Measurements from ENCODE around the gene SFMBT2. TPM values are rescaled to one million over a fixed set of nuclear protein-coding genes. Genes with fewer than 3 reads are reported as not detected.

The SFMBT2 gene
- total RNA-seq, 3 donors from 2014 or later (not counting 1 experiment from before 2014, with no cell fraction given), result 50.4 to 70.4 (median 52.2) TPM

DNA sequence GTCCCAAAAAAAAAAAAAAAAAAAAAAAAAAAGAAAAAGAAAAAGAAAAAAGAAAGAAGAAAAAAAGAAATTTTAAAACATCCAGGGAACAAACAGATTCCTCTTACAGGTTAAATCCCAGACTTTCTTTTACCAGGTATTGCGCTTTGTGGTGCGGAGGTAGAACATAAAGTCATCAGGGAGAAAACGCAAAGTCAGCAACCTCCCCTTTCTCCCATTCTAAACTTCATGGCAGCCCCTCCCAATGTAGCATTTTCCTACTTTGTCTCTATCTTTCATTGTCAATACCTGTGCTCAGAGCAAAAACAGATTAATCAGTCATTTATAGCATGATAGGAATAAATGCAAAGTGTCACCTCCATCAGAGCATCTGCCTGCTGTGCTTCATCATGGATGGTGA lies 299.7 kb downstream of the SFMBT2 start:
- H3K4me1 ChIP-seq (ENCODE audit: control insufficient read depth, insufficient read depth, low read length), result no peaks in the 10 kb centered on the region
- DNase-seq (no peak), ATAC-seq (no peak)
- H3K36me3 ChIP-seq (ENCODE audit: control insufficient read depth, insufficient read depth, low read length), result no peaks in the 10 kb centered on the region
- Mint-ChIP-seq H3K9me3 (peaks cover 0 to 2% of the 10 kb centered on the region in 2 donors), H3K4me1 (peaks cover 4 to 10% of the 10 kb centered on the region in 2 donors), H3K27ac (no peak overlapping the region), H3K27me3 (ENCODE audit: low read depth in 2 of 2) (no peaks in the 10 kb centered on the region), H3K36me3 (no peaks in the 10 kb centered on the region), H3K4me3 (no peak overlapping the region)
- intact Hi-C loops (cut with micrococcal nuclease), result no loop called here
- no peaks in the 10 kb centered on the region for H3K27me3 ChIP-seq (ENCODE audit: control insufficient read depth, insufficient read depth, low read length)
- no peak overlapping the region for H3K4me3 ChIP-seq (ENCODE audit: low read length)
- TF ChIP-seq, protein P1, sequence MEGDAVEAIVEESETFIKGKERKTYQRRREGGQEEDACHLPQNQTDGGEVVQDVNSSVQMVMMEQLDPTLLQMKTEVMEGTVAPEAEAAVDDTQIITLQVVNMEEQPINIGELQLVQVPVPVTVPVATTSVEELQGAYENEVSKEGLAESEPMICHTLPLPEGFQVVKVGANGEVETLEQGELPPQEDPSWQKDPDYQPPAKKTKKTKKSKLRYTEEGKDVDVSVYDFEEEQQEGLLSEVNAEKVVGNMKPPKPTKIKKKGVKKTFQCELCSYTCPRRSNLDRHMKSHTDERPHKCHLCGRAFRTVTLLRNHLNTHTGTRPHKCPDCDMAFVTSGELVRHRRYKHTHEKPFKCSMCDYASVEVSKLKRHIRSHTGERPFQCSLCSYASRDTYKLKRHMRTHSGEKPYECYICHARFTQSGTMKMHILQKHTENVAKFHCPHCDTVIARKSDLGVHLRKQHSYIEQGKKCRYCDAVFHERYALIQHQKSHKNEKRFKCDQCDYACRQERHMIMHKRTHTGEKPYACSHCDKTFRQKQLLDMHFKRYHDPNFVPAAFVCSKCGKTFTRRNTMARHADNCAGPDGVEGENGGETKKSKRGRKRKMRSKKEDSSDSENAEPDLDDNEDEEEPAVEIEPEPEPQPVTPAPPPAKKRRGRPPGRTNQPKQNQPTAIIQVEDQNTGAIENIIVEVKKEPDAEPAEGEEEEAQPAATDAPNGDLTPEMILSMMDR (IDR thresholded peaks at IDR 0.05), result no peak
- WGBS (ENCODE audit: insufficient coverage), result 96% methylated on average over 3 of the region's 3 CpGs
- H3K9me3 ChIP-seq (ENCODE audit: control insufficient read depth, insufficient read depth, low read length), result no peaks in the 10 kb centered on the region
- no peak overlapping the region for H3K27ac ChIP-seq (ENCODE audit: low read length)

All from natural killer cell (primary cell).